Mesenchymal stem cell (in vitro differentiated cells and primary cell): Measurements from ENCODE around the gene NAXD.

ENCODE experiments used
- DNase-seq: peaks from one replicate; pipeline ENCODE4 v3.0.0-alpha.2; 2013
- H2AFZ ChIP-seq: one replicate; pipeline ENCODE4 v1.6.1; 2013; ENCODE audit warnings: low read depth, mild to moderate bottlenecking, control low read depth, inconsistent platforms, low read length, moderate library complexity
- H2AK5ac ChIP-seq: 2 replicates; pipeline ENCODE4 v1.6.1; 2013; ENCODE audit warnings: low read length, moderate library complexity, mild to moderate bottlenecking, inconsistent platforms; ENCODE audit not compliant: severe bottlenecking
- H2BK120ac ChIP-seq: one replicate; pipeline ENCODE4 v1.6.1; 2013; ENCODE audit warnings: low read depth, mild to moderate bottlenecking, inconsistent platforms, low read length, moderate library complexity
- H2BK12ac ChIP-seq, 2 experiments: one replicate each; pipeline ENCODE4 v1.6.1; 2013; ENCODE audit warnings: inconsistent platforms in 2 of 2, low read length in 2 of 2, mild to moderate bottlenecking in 2 of 2, moderate library complexity in 2 of 2, control low read depth in 1 of 2
- H2BK15ac ChIP-seq: one replicate; pipeline ENCODE4 v1.6.1; 2013; ENCODE audit warnings: mild to moderate bottlenecking, low read depth, inconsistent platforms; ENCODE audit not compliant: poor library complexity, severe bottlenecking
- H2BK5ac ChIP-seq: 2 replicates; pipeline ENCODE4 v1.6.1; 2013; ENCODE audit warnings: low read depth, mild to moderate bottlenecking, low read length, control low read depth, inconsistent platforms; ENCODE audit not compliant: poor library complexity, severe bottlenecking
- H3K14ac ChIP-seq, 2 experiments: one replicate each; pipeline ENCODE4 v1.6.1; 2013; ENCODE audit warnings: inconsistent platforms in 2 of 2, low read length in 2 of 2, control low read depth in 1 of 2, mild to moderate bottlenecking in 1 of 2, moderate library complexity in 1 of 2
- H3K18ac ChIP-seq, 2 experiments: one replicate each; pipeline ENCODE4 v1.6.1; 2013; ENCODE audit warnings: inconsistent platforms in 2 of 2, low read length in 2 of 2, control low read depth in 1 of 2, low read depth in 1 of 2, mild to moderate bottlenecking in 1 of 2
- H3K23ac ChIP-seq, 2 experiments: one replicate each; pipeline ENCODE4 v1.6.1; 2013; ENCODE audit warnings: inconsistent platforms in 2 of 2, low read length in 2 of 2, mild to moderate bottlenecking in 2 of 2, moderate library complexity in 2 of 2, control low read depth in 1 of 2
- H3K27ac ChIP-seq: 2 replicates; pipeline ENCODE4 v1.5.1; 2013; ENCODE audit warnings: mild to moderate bottlenecking, moderate library complexity, low read length, control low read depth, inconsistent platforms; ENCODE audit not compliant: poor library complexity, severe bottlenecking
- H3K27me3 ChIP-seq, 2 experiments: 2 replicates each; pipeline versions ENCODE4 v1.6.1 to v1.7.0; 2013; ENCODE audit warnings: low read length in 2 of 2, mild to moderate bottlenecking in 2 of 2, moderate library complexity in 2 of 2, control low read depth in 1 of 2, inconsistent platforms in 1 of 2; ENCODE audit not compliant: control insufficient read depth in 1 of 2, insufficient read depth in 1 of 2
- H3K36me3 ChIP-seq, 2 experiments: 2 replicates each; pipeline versions ENCODE4 v1.6.1 to v1.7.0; 2013; ENCODE audit warnings: low read length in 2 of 2, control low read depth in 1 of 2, inconsistent platforms in 1 of 2, low read depth in 1 of 2, mild to moderate bottlenecking in 1 of 2; ENCODE audit not compliant: insufficient read depth in 2 of 2, control insufficient read depth in 1 of 2
- H3K4ac ChIP-seq, 2 experiments: one replicate each; pipeline ENCODE4 v1.6.1; 2013; ENCODE audit warnings: inconsistent platforms in 2 of 2, low read length in 2 of 2, mild to moderate bottlenecking in 2 of 2, moderate library complexity in 2 of 2, control low read depth in 1 of 2, low read depth in 1 of 2
- H3K4me1 ChIP-seq: 2 replicates; pipeline ENCODE4 v1.6.1; 2013; ENCODE audit warnings: low read depth, low read length, control low read depth; ENCODE audit not compliant: control insufficient read depth, insufficient read depth
- H3K4me2 ChIP-seq: 2 replicates; pipeline ENCODE4 v1.6.1; 2013; ENCODE audit warnings: low read length, mild to moderate bottlenecking, inconsistent platforms; ENCODE audit not compliant: poor library complexity, severe bottlenecking
- H3K4me3 ChIP-seq, 2 experiments: 2 replicates each; pipeline versions ENCODE4 v1.5.1 to v1.7.0; 2013; ENCODE audit warnings: low read length in 2 of 2, mild to moderate bottlenecking in 2 of 2, control low read depth in 1 of 2, low read depth in 1 of 2; ENCODE audit not compliant: insufficient read depth in 1 of 2
- H3K79me1 ChIP-seq: replicated peaks from 2 replicates; pipeline ENCODE4 v1.6.1; 2013; ENCODE audit warnings: mild to moderate bottlenecking, control low read depth, low read length, inconsistent platforms; ENCODE audit not compliant: poor library complexity, severe bottlenecking
- H3K9ac ChIP-seq: 2 replicates; pipeline ENCODE4 v1.7.0; 2013; ENCODE audit warnings: mild to moderate bottlenecking, low read length, moderate library complexity
- H3K9me3 ChIP-seq: 2 replicates; pipeline ENCODE4 v1.7.0; 2013; ENCODE audit warnings: mild to moderate bottlenecking, low read length; ENCODE audit not compliant: control insufficient read depth
- H4K8ac ChIP-seq: one replicate; pipeline ENCODE4 v1.6.1; 2013; ENCODE audit warnings: inconsistent platforms, mild to moderate bottlenecking, low read length, moderate library complexity
- H4K91ac ChIP-seq: one replicate; pipeline ENCODE4 v1.6.1; 2013; ENCODE audit warnings: mild to moderate bottlenecking, low read length, inconsistent platforms
- WGBS: methylation state at CpG from one replicate; pipeline ENCODE4 v1.1.7; 2013; ENCODE audit warnings: mixed read lengths; 5-methylcytosine and 5-hydroxymethylcytosine counted together

Gene NAXD

GRCh38 chr13:110684388-110685056 lies 69.2 kb downstream of the NAXD start:
- no peak overlapping the region for H3K9ac ChIP-seq
- H3K27ac ChIP-seq = no peak overlapping the region
- no peak overlapping the region for H2BK120ac ChIP-seq
- peaks cover 34% of the 10 kb centered on the region for H3K79me1 ChIP-seq
- no peak overlapping the region for H2BK12ac ChIP-seq
- no peak overlapping the region for H3K4me3 ChIP-seq
- no peak overlapping the region for H4K91ac ChIP-seq
- H3K4me1 ChIP-seq = peaks cover 5% of the 10 kb centered on the region
- WGBS = 92% methylated on average over 7 of the region's 8 CpGs
- no peaks in the 10 kb centered on the region for H3K9me3 ChIP-seq
- no peak overlapping the region for H3K23ac ChIP-seq
- H2BK5ac ChIP-seq = no peak overlapping the region
- H3K4me2 ChIP-seq = no peak overlapping the region
- no peak overlapping the region for H2BK15ac ChIP-seq
- H4K8ac ChIP-seq = no peak overlapping the region
- H2AK5ac ChIP-seq = no peak overlapping the region
- no peak overlapping the region for H3K18ac ChIP-seq
- H3K14ac ChIP-seq = no peak overlapping the region
- H3K27me3 ChIP-seq = no peaks in the 10 kb centered on the region
- H3K36me3 ChIP-seq = peaks cover 48 to 98% of the 10 kb centered on the region in 2 experiments
- no peak overlapping the region for H3K4ac ChIP-seq
- no peak overlapping the region for H2AFZ ChIP-seq
- no peak for DNase-seq

- H4K8ac ChIP-seq = no peak overlapping the region
- no peak overlapping the region for H3K23ac ChIP-seq
- H3K9ac ChIP-seq = no peak overlapping the region
- H3K4me1 ChIP-seq = peaks cover 7% of the 10 kb centered on the region
- peaks cover 33% of the 10 kb centered on the region for H3K79me1 ChIP-seq
- H3K27me3 ChIP-seq = no peaks in the 10 kb centered on the region
- no peak overlapping the region for H2BK120ac ChIP-seq
- H3K4me2 ChIP-seq = no peak overlapping the region
- H3K4ac ChIP-seq = no peak overlapping the region
- no peak overlapping the region for H2BK12ac ChIP-seq
- no peak overlapping the region for H4K91ac ChIP-seq
- no peak overlapping the region for H3K18ac ChIP-seq
- DNase-seq = peak; percentile 25
- H2AFZ ChIP-seq = no peak overlapping the region
- no peak overlapping the region for H2BK5ac ChIP-seq
- WGBS = 91% methylated on average over 8 of the region's 11 CpGs
- H2BK15ac ChIP-seq = no peak overlapping the region
- no peaks in the 10 kb centered on the region for H3K9me3 ChIP-seq
- no peak overlapping the region for H3K27ac ChIP-seq
- H3K14ac ChIP-seq = no peak overlapping the region
- H3K36me3 ChIP-seq = peaks cover 51 to 100% of the 10 kb centered on the region in 2 experiments
- H3K4me3 ChIP-seq = no peak overlapping the region
- no peak overlapping the region for H2AK5ac ChIP-seq
Observed at GRCh38 chr13:110685305-110686020, 70.1 kb downstream of the NAXD start.

- Histone ChIP-seq H2BK12ac (no peak overlapping the region), H3K4me2 (no peak overlapping the region), H4K8ac (peak overlapping the region; percentile 7), H3K79me1 (peaks cover 31% of the 10 kb centered on the region), H2AFZ (no peak overlapping the region), H3K18ac (no peak overlapping the region), H3K27me3 (no peaks in the 10 kb centered on the region), H4K91ac (no peak overlapping the region), H2BK120ac (no peak overlapping the region), H3K9ac (no peak overlapping the region), H3K23ac (no peak overlapping the region), H2BK15ac (no peak overlapping the region), H3K4me3 (no peak overlapping the region), H3K27ac (no peak overlapping the region), H3K36me3 (peaks cover 41 to 93% of the 10 kb centered on the region in 2 experiments), H2BK5ac (no peak overlapping the region), H3K4ac (no peak overlapping the region), H3K4me1 (peaks cover 8% of the 10 kb centered on the region), H2AK5ac (no peak overlapping the region), H3K9me3 (no peaks in the 10 kb centered on the region), H3K14ac (no peak overlapping the region)
- 98% methylated on average over 15 of the region's 16 CpGs for WGBS
- no peak for DNase-seq
Observed at GRCh38 chr13:110687736-110688135, 72.4 kb downstream of the NAXD start.

- no peak overlapping the region for H2AK5ac ChIP-seq
- 97% methylated on average over 9 of the region's 9 CpGs for WGBS
- DNase-seq = no peak
Observed at GRCh38 chr13:110689041-110689440, 73.7 kb downstream of the NAXD start.

More at GRCh38 chr13:110689041-110689440, 73.7 kb downstream of the NAXD start:
- no peak overlapping the region for H3K23ac ChIP-seq
- no peaks in the 10 kb centered on the region for H3K9me3 ChIP-seq
- H3K36me3 ChIP-seq = peaks cover 39 to 90% of the 10 kb centered on the region in 2 experiments
- H3K18ac ChIP-seq = no peak overlapping the region
- H4K91ac ChIP-seq = no peak overlapping the region
- no peaks in the 10 kb centered on the region for H3K27me3 ChIP-seq
- H2BK15ac ChIP-seq = no peak overlapping the region
- no peak overlapping the region for H4K8ac ChIP-seq
- H3K4me1 ChIP-seq = peaks cover 8% of the 10 kb centered on the region
- no peak overlapping the region for H3K14ac ChIP-seq
- no peak overlapping the region for H3K4me2 ChIP-seq
- H3K4ac ChIP-seq = no peak overlapping the region
- H2BK12ac ChIP-seq = no peak overlapping the region
- no peak overlapping the region for H3K27ac ChIP-seq
- H2AFZ ChIP-seq = no peak overlapping the region
- H2BK120ac ChIP-seq = no peak overlapping the region
- peaks cover 27% of the 10 kb centered on the region for H3K79me1 ChIP-seq
- no peak overlapping the region for H3K4me3 ChIP-seq
- H3K9ac ChIP-seq = no peak overlapping the region
- no peak overlapping the region for H2BK5ac ChIP-seq
